Lower leg skin (tissue), 3 donors: Measurements from ENCODE around the gene UNC5C.

Experiments used
- CTCF ChIP-seq, 3 donors: fragments of 450-650 bp; IDR thresholded peaks; one replicate each; pipeline ENCODE4 v1.5.1; 2016; ENCODE audit warnings: antibody characterized with exemption in 3 of 3, mild to moderate bottlenecking in 3 of 3, moderate library complexity in 2 of 3
- POLR2A ChIP-seq, 2 donors: fragments of 450-650 bp; IDR thresholded peaks; one replicate each; pipeline ENCODE4 v1.6.1; 2016 to 2017; ENCODE audit warnings: antibody characterized with exemption in 2 of 2, mild to moderate bottlenecking in 1 of 2, moderate library complexity in 1 of 2

- TF ChIP-seq CTCF (IDR thresholded peaks at IDR 0.05) (no peak), POLR2A (IDR thresholded peaks at IDR 0.05) (no peak)
Observed at GRCh38 chr4:95294321-95294720, 254.5 kb downstream of the UNC5C start.
